ENCODE data around the gene FA2H.

GRCh38 chr16:74667255-74667700, 107.3 kb downstream of the FA2H start:
- TF ChIP-seq CTCF (IDR thresholded peaks at IDR 0.05; ENCODE audit: insufficient read depth, low read length) (no peak), POLR2AphosphoS5 (IDR thresholded peaks at IDR 0.05; ENCODE audit: low read depth) (0 out of 2 replicates have a peak, but pooled peaks have one; percentile 28), GABPA (IDR thresholded peaks at IDR 0.05; ENCODE audit: low read depth) (no peak)

All from HL-60 (cell line).